Suppressor macrophage treated with lipopolysaccharide for 4 hours (primary cell): Measurements from ENCODE around the gene SULT2B1.
A peak's percentile ranks its signal among the peaks of the same experiment; 100 is the strongest.
"Not testable (repeated sequence)": the region's sequence is repeated elsewhere in the genome, so short reads cannot be mapped to it uniquely, and the experiment has no call there.

Experiments used
- DNase-seq: peaks from one replicate; pipeline ENCODE4 v3.0.0-alpha.2; 2020

SULT2B1 gene

GRCh38 chr19:48561412-48561811, 9.4 kb downstream of the SULT2B1 start:
- DNase-seq: no peak

DNA sequence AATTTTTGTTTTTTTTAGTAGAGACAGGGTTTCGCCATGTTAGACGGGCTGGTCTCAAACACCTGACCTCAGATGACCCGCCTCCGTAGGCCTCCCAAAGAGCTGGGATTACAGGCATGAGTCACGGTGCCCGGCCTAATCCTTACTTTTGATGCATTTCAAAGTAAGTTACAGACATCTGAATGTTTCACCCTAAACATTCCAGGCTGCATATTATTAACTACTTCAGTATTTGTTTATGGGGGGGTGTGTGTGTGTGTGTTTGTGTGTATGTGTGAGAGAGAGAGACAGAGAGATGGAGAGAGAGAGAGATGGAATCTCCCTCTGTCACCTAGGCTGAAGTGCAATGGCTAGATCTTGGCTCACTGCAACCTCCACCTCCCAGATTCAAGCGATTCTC, 13.1 kb downstream of the SULT2B1 start:
- DNase-seq: no peak

- no peak for DNase-seq
Observed at GRCh38 chr19:48568345-48568886, 16.4 kb downstream of the SULT2B1 start.

- DNase-seq: no peak
Observed at GRCh38 chr19:48569814-48570213, 17.8 kb downstream of the SULT2B1 start.

DNA sequence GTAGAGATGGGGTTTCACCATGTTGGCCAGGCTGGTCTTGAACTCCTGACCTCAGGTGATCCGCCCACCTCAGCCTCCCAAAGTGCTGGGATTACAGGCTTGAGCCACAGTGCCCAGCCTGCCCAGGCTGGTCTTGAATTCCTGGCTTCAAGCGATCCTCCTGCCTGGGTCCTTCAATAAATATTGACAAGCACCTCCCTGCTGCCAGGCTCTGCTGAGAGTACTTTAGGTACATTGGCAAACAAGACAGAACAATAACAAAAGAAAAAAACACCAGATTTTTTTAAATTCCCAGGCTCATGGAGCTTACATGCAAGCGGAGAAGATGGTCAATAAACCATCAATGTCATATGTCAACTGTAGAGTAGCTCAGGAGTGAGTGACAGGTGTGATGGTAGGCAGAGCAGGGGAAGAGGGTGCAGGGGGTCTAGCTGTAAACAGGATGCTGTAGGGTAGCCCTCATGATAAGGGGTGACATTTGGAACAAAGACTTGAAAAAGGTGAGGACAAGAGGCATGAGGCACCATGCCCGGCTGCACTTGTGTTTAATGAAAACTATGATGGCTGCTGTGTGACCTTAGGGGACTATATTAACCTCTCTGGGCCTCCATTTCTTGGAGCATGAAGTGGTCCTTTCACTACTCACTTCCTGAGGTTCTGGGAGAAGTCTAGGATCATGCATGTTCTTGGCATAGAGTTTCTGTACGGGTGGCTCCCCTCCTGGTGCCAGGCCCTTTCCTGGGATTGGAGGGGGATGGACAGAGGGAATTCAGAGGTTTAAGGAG, 19.6 kb downstream of the SULT2B1 start:
- no peak for DNase-seq

- DNase-seq: no peak
Observed at GRCh38 chr19:48573163-48573505, 21.2 kb downstream of the SULT2B1 start.

- no peak for DNase-seq
Observed at GRCh38 chr19:48575931-48576622, 24.1 kb downstream of the SULT2B1 start.

DNA sequence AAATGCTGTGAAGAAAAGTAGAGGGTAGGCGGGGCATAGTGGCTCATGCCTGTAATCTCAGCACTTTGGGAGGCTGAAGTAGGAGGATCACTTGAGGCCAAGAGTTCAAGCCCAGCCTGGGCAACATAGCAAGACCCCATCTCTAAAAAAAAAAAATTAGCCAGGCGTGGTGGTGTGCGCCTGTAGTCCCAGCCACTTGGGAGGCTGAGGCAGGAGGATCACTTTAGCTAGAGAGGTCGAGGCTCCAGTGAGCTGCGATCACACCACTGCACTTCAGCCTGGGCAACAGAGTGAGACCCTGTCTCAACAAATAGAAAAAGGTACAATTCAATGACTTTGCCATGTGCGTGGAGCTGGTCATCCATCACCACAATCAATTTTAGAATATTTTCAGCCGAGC, 25.9 kb downstream of the SULT2B1 start:
- DNase-seq: not testable (repeated sequence)

GRCh38 chr19:48578891-48579290, 26.9 kb downstream of the SULT2B1 start:
- no peak for DNase-seq

DNA sequence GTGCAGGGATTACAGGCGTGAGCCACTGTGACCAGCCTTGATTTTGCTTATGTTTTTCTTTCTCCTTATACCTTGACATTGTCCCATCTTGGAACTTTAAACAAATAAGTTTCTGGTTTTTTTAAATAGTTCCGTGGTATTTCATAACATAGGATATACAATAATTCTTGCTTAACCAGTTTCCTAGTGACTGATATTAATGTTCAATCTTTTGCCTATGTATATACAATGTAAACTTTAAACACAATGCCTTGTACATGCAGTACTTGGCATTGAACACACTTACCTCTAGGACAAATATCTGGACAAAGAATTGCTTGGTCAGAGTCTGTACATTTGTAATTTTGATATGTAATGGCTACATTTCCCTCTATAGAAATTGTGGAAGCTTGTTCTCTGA, 30.2 kb downstream of the SULT2B1 start:
- no peak for DNase-seq

GRCh38 chr19:48587387-48587786, 35.4 kb downstream of the SULT2B1 start:
- no peak for DNase-seq

GRCh38 chr19:48588670-48589401, 36.9 kb downstream of the SULT2B1 start:
- peak; percentile 91 for DNase-seq

DNA sequence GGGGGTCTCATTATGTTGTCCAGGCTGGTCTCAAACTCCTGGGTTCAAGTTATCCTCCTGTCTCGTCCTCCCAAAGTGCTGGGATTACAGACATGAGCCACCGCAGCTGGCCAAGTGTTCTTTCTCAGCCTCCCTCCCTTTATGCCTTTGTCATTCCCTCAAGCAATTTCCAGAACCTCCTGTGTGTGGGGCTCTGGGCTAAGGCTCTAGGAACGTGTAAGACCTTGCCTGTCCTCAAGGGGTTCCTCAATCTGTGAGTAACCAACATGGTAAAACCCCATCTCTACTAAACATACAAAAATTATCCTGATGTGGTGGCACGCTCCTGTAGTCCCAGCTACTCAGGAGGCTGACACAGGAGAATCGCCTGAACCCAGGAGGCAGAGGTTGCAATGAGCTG, 39.0 kb downstream of the SULT2B1 start:
- DNase-seq: peak; percentile 17

DNA sequence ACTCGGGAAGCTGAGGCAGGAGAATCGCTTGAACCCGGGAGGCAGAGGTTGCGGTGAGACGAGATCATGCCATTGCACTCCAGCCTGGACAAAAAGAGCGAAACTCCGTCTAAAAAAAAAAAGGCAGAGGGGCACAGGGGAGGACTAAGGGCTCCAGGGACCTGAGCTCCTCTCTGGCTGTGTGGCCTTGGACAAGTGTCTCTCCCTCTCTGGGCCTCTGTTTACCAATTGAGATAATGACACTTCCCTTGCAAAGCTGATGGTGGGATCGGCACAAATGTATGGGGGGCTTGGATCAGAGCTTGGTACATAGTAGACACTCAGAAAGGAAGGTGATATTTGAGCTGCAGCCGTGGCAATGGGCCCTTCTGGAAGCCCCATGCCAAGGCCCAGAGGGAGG, 43.2 kb downstream of the SULT2B1 start:
- no peak for DNase-seq

DNA sequence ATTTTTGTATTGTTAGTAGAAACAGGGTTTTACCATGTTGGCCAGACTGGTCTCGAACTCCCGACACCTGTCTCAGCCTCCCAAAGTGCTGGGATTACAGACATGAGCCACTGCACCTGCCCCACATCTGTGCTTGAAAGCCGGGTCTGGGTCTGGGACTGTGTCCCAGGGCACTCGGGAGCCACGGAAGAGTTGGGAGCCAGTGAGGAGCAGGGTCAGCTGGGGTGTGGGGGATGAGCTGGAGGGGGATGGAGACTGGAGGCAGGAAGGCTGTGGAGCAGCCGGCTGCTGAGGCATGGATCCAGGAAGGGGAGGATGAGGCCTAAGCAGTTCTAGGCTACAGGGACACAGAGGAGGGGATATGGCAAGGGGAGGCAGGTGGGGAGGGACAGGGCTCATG, 43.9 kb downstream of the SULT2B1 start:
- DNase-seq: no peak

- no peak for DNase-seq
Observed at GRCh38 chr19:48596237-48596636, 44.3 kb downstream of the SULT2B1 start.

DNA sequence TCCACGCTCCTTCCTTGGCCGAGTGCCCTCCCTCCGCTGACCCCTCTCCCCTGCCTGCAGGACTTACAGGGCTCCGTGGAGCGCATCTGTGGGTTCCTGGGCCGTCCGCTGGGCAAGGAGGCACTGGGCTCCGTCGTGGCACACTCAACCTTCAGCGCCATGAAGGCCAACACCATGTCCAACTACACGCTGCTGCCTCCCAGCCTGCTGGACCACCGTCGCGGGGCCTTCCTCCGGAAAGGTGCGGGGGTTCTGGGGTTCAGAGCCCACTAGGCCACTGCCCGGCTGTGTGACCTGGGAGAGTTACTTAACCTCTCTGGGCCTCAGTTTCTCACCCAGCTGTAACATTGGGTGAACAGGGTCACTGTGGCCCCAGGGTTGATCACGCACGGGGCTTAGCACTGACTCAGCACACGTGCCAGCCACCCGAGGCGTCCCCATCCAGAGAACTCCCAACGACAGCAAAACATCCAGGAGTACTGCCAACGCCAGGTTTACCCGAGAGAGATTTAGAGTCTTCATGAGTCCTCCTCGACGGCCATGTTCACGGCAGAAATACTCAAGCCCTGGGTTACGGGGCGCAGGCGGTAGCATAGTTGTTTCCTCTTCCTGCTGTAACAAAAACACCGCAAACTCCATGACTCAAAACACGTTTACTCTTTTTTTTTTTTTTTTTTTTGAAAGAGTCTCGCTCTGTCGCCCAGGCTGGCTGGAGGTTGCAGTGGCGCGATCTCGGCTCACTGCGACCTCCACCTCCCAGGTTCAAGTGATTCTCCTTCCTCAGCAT, 44.9 kb downstream of the SULT2B1 start:
- DNase-seq: no peak

DNA sequence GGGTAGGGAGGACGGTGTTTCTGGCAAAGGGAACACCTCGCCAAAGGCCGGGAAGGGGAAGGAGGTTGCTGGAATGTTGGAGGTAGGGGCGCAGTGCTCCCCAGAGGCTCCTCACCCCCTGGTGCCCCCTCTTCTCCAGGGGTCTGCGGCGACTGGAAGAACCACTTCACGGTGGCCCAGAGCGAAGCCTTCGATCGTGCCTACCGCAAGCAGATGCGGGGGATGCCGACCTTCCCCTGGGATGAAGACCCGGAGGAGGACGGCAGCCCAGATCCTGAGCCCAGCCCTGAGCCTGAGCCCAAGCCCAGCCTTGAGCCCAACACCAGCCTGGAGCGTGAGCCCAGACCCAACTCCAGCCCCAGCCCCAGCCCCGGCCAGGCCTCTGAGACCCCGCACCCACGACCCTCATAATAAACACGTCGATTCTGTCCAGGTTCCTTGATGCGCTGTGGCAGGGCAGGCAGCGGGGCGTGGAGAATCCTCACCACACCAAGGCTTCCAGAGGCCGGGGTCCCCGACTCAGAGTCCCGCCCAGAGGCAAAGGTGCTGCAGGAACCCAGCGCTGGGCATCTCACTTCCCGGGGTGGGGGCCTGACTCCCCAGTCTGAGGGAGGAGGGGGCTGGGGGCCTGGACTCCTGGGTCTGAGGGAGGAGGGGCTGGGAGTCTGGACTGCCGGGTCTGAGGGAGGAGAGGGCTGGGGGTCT, 47.2 kb downstream of the SULT2B1 start:
- no peak for DNase-seq

- DNase-seq: no peak
Observed at GRCh38 chr19:48600679-48601417, 48.9 kb downstream of the SULT2B1 start.

DNA sequence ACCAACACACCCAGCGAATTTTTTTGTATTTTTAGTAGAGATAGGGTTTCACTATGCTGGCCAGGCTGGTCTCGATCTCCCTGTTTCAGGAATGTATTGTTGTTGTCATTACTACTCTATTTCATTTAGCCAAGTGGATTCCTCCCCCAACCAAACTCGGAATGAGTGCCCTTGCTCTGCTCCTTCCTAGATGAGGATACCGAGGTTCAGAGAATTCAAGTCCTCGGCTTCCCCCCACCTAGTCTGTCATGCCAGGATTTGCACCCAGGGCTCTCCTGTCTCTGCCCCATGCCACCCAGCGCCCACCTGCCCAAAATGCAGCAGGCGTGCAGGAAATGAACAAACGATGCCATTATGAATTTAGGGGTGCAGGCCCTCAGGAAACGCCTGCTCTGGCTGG, 51.0 kb downstream of the SULT2B1 start:
- no peak for DNase-seq

GRCh38 chr19:48603449-48603848, 51.5 kb downstream of the SULT2B1 start:
- no peak for DNase-seq
